SK-N-SH (cell line): Measurements from ENCODE around the gene SPECC1L.

Source experiments
- EZH2phosphoT487 ChIP-seq: fragments of 200-600 bp; sonication (generic); IDR thresholded peaks from 2 replicates; pipeline ENCODE4 v1.6.1; 2017; ENCODE audit warnings: low read depth, mixed run types, mild to moderate bottlenecking, antibody characterized with exemption, moderate library complexity, borderline replicate concordance
- FOXJ3 ChIP-seq: sonication (generic); formaldehyde crosslinking; IDR thresholded peaks from 2 replicates; pipeline ENCODE4 v1.5.1; 2020; ENCODE audit warnings: mild to moderate bottlenecking, missing genetic modification reagents
- GATA2 ChIP-seq: sonication (generic); formaldehyde crosslinking; IDR thresholded peaks from 2 replicates; pipeline ENCODE4 v1.5.0; 2020; ENCODE audit warnings: mild to moderate bottlenecking, missing genetic modification reagents
- MEF2A ChIP-seq: IDR thresholded peaks from 2 replicates; pipeline ENCODE4 v1.4.0; 2012; ENCODE audit warnings: low read depth, borderline replicate concordance
- POLR2AphosphoS5 ChIP-seq: IDR thresholded peaks from 2 replicates; pipeline ENCODE4 v1.6.1; 2012; ENCODE audit warnings: low read depth, low read length
- TCF12 ChIP-seq: IDR thresholded peaks from 2 replicates; pipeline ENCODE4 v1.4.0; 2012
- TF ChIP-seq, protein P1 (sequence below): fragments of 200-600 bp; sonication (generic); IDR thresholded peaks from 2 replicates; pipeline ENCODE4 v1.6.1; 2017; ENCODE audit warnings: antibody characterized with exemption, mild to moderate bottlenecking, moderate library complexity

DNA sequence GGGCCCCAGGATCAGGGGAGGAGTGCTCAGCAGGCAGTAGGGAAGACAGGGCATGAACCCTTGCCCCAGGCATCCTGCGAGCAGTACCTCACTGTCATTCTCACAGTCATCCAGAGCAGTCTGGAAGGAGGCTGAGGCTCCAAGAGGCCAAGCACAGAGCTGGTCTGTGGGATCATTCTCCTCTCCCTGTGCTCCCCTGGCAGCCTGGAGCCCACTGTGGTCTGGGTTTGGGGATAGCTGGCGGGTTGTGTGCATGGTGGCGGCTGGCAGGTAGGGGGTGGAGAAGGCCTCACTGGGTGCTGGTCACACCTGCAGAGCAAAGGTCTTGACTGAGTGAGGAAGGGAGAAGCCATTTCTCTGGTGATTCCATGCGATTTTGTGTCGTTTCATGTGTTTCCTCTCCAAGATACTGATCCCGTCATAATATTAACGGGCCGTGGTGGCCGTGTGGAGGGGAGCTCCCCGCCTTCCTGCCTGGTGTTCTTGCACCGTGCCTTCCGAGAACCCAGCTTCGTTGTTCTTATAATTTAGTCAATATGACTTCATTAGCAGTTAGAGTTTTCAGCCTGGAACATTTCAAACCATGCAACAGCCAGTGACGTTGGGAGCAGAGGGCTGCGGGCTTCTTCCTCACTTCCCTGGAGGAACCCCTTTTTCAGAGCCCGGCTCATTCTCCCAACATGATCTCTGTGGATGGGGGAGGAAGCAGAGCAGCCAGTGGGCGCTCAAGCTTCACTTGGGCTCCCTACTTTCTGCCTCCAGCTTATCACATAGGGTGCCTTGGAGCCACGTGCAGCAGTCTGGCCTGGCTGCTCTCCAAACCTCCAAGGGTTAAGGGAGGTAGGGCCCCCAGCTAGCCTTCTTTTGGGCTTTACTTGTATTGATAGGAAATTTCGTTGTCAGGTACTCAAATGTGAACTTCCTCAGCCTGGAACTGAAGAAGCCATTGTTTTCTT lies 136.0 kb downstream of the SPECC1L start:
- TF ChIP-seq, protein P1, sequence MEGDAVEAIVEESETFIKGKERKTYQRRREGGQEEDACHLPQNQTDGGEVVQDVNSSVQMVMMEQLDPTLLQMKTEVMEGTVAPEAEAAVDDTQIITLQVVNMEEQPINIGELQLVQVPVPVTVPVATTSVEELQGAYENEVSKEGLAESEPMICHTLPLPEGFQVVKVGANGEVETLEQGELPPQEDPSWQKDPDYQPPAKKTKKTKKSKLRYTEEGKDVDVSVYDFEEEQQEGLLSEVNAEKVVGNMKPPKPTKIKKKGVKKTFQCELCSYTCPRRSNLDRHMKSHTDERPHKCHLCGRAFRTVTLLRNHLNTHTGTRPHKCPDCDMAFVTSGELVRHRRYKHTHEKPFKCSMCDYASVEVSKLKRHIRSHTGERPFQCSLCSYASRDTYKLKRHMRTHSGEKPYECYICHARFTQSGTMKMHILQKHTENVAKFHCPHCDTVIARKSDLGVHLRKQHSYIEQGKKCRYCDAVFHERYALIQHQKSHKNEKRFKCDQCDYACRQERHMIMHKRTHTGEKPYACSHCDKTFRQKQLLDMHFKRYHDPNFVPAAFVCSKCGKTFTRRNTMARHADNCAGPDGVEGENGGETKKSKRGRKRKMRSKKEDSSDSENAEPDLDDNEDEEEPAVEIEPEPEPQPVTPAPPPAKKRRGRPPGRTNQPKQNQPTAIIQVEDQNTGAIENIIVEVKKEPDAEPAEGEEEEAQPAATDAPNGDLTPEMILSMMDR: no peak
- TF ChIP-seq GATA2 (CRISPR knock-in tag) (no peak), EZH2phosphoT487 (no peak), POLR2AphosphoS5 (no peak), FOXJ3 (CRISPR knock-in tag) (no peak), MEF2A (no peak), TCF12 (no peak)
